ENCODE results near the gene MTPN.

MTPN gene

GRCh38 chr7:135911099-135911498 is 66.1 kb downstream of the MTPN start:
- H3K4me3 ChIP-seq (ENCODE audit: low read depth, low read length), result no peak overlapping the region
- no peak for DNase-seq (ENCODE audit: low read depth)
- TF ChIP-seq MAX (IDR thresholded peaks at IDR 0.05; ENCODE audit: low read depth, low read length), result no peak
- no peak for TF ChIP-seq MYC (IDR thresholded peaks at IDR 0.05; ENCODE audit: low read depth, low read length)
- TF ChIP-seq POLR2A (IDR thresholded peaks at IDR 0.05; ENCODE audit: extremely low read depth, insufficient read length), result no peak
- no peak for TF ChIP-seq CTCF (IDR thresholded peaks at IDR 0.05; ENCODE audit: low read depth, low read length)

GRCh38 chr7:135910393-135911036 is 66.6 kb downstream of the MTPN start:
- no peak for DNase-seq (ENCODE audit: low read depth)
- H3K4me3 ChIP-seq (ENCODE audit: low read depth, low read length), result no peak overlapping the region
- TF ChIP-seq MAX (IDR thresholded peaks at IDR 0.05; ENCODE audit: low read depth, low read length) (no peak), CTCF (IDR thresholded peaks at IDR 0.05; ENCODE audit: low read depth, low read length) (no peak), POLR2A (IDR thresholded peaks at IDR 0.05; ENCODE audit: extremely low read depth, insufficient read length) (no peak), MYC (IDR thresholded peaks at IDR 0.05; ENCODE audit: low read depth, low read length) (no peak)

- TF ChIP-seq POLR2A (IDR thresholded peaks at IDR 0.05; ENCODE audit: extremely low read depth, insufficient read length) (no peak), MAX (IDR thresholded peaks at IDR 0.05; ENCODE audit: low read depth, low read length) (no peak), CTCF (IDR thresholded peaks at IDR 0.05; ENCODE audit: low read depth, low read length) (no peak), MYC (IDR thresholded peaks at IDR 0.05; ENCODE audit: low read depth, low read length) (no peak)
- DNase-seq (ENCODE audit: low read depth), result no peak
- no peak overlapping the region for H3K4me3 ChIP-seq (ENCODE audit: low read depth, low read length)
Observed at GRCh38 chr7:135905858-135906257, 71.3 kb downstream of the MTPN start.

- DNase-seq (ENCODE audit: low read depth), result peak; percentile 46
- TF ChIP-seq CTCF (IDR thresholded peaks at IDR 0.05; ENCODE audit: low read depth, low read length) (no peak), MAX (IDR thresholded peaks at IDR 0.05; ENCODE audit: low read depth, low read length) (no peak), POLR2A (IDR thresholded peaks at IDR 0.05; ENCODE audit: extremely low read depth, insufficient read length) (no peak), MYC (IDR thresholded peaks at IDR 0.05; ENCODE audit: low read depth, low read length) (no peak)
Observed at GRCh38 chr7:135905355-135905754, 71.8 kb downstream of the MTPN start.

GRCh38 chr7:135904282-135904681 is 72.9 kb downstream of the MTPN start:
- H3K4me3 ChIP-seq (ENCODE audit: low read depth, low read length), result no peak overlapping the region
- no peak for TF ChIP-seq MAX (IDR thresholded peaks at IDR 0.05; ENCODE audit: low read depth, low read length)
- TF ChIP-seq POLR2A (IDR thresholded peaks at IDR 0.05; ENCODE audit: extremely low read depth, insufficient read length), result no peak
- TF ChIP-seq MYC (IDR thresholded peaks at IDR 0.05; ENCODE audit: low read depth, low read length), result no peak
- no peak for TF ChIP-seq CTCF (IDR thresholded peaks at IDR 0.05; ENCODE audit: low read depth, low read length)

More at GRCh38 chr7:135905355-135905754, 71.8 kb downstream of the MTPN start:
- no peak overlapping the region for H3K4me3 ChIP-seq (ENCODE audit: low read depth, low read length)

More at GRCh38 chr7:135904282-135904681, 72.9 kb downstream of the MTPN start:
- no peak for DNase-seq (ENCODE audit: low read depth)
